K562 (cell line): ENCODE data around the gene TESMIN.

Experiments
- BRF2 ChIP-seq: IDR thresholded peaks from 3 replicates; pipeline ENCODE4 v1.6.1; 2011; ENCODE audit warnings: borderline replicate concordance, mild to moderate bottlenecking; ENCODE audit not compliant: insufficient read length, insufficient read depth
- CTBP1 ChIP-seq: fragments of 450-650 bp; IDR thresholded peaks from 2 replicates; pipeline ENCODE4 v1.6.1; 2016; ENCODE audit warnings: borderline replicate concordance
- FOSL1 ChIP-seq: fragments of 200-800 bp; sonication (Bioruptor generic); conservative IDR thresholded peaks from 2 replicates; pipeline ENCODE4 v1.6.1; 2016; ENCODE audit warnings: missing genetic modification characterization, missing compliant biosample characterization
- FOXP4 ChIP-seq: sonication (generic); formaldehyde crosslinking; IDR thresholded peaks from 2 replicates; pipeline ENCODE4 v1.8.0; 2022; ENCODE audit warnings: mild to moderate bottlenecking, missing genetic modification reagents, borderline replicate concordance
- MAFF ChIP-seq: IDR thresholded peaks from 2 replicates; pipeline ENCODE4 v1.6.1; 2012; ENCODE audit warnings: low read length, improper control_type of control experiment
- MEF2D ChIP-seq: conservative IDR thresholded peaks from 2 replicates; pipeline ENCODE4 v1.6.1; 2016; ENCODE audit warnings: low read depth, missing genetic modification characterization, missing compliant biosample characterization
- MLX ChIP-seq, 2 experiments: fragments of 450-650 bp in 1 of 2; sonication (generic) in 1 of 2; formaldehyde crosslinking; conservative IDR thresholded peaks; 2 replicates each; pipeline versions ENCODE4 v1.4.0 to v1.8.1; 2020 to 2022; ENCODE audit warnings: mild to moderate bottlenecking in 1 of 2, missing genetic modification reagents in 1 of 2
- PHF8 ChIP-seq: fragments of 200-600 bp; sonication (generic); IDR thresholded peaks from 2 replicates; pipeline ENCODE4 v1.6.1; 2012; ENCODE audit warnings: mixed run types, mild to moderate bottlenecking, inconsistent platforms, low read length, moderate library complexity, borderline replicate concordance
- RFX7 ChIP-seq: fragments of 250-450 bp; sonication (Bioruptor Pico); IDR thresholded peaks from 2 replicates; pipeline ENCODE4 v1.5.1; 2021; ENCODE audit warnings: mild to moderate bottlenecking
- SMARCC2 ChIP-seq: fragments of 450-650 bp; IDR thresholded peaks from 2 replicates; pipeline ENCODE4 v1.6.1; 2017; ENCODE audit warnings: antibody characterized with exemption, moderate library complexity, mild to moderate bottlenecking, low read depth
- TAF1 ChIP-seq: IDR thresholded peaks from 2 replicates; pipeline ENCODE4 v1.6.1; 2011; ENCODE audit warnings: mild to moderate bottlenecking, low read length, moderate library complexity; ENCODE audit not compliant: insufficient read depth, control insufficient read depth, severe bottlenecking; ENCODE audit errors: extremely low read depth
- ZBTB49 ChIP-seq: sonication (generic); formaldehyde crosslinking; IDR thresholded peaks from 2 replicates; pipeline ENCODE4 v1.8.0; 2022; ENCODE audit warnings: missing genetic modification reagents, mild to moderate bottlenecking, borderline replicate concordance
- TF ChIP-seq, protein P1 (sequence below): sonication (generic); formaldehyde crosslinking; IDR thresholded peaks from 2 replicates; pipeline ENCODE4 v1.8.1; 2022; ENCODE audit warnings: missing genetic modification reagents

GRCh38 chr11:68759991-68760390 lies 8.7 kb upstream of the TESMIN start:
- TF ChIP-seq MAFF (no peak), ZBTB49 (no peak), CTBP1 (no peak), PHF8 (no peak), SMARCC2 (no peak), TAF1 (no peak), BRF2 (no peak), MLX (CRISPR knock-in tag; conservative IDR thresholded peaks at IDR 0.05) (no peak), FOXP4 (no peak), MEF2D (tag) (no peak), RFX7 (CRISPR knock-in tag) (no peak), FOSL1 (tag) (no peak)
- TF ChIP-seq, protein P1, sequence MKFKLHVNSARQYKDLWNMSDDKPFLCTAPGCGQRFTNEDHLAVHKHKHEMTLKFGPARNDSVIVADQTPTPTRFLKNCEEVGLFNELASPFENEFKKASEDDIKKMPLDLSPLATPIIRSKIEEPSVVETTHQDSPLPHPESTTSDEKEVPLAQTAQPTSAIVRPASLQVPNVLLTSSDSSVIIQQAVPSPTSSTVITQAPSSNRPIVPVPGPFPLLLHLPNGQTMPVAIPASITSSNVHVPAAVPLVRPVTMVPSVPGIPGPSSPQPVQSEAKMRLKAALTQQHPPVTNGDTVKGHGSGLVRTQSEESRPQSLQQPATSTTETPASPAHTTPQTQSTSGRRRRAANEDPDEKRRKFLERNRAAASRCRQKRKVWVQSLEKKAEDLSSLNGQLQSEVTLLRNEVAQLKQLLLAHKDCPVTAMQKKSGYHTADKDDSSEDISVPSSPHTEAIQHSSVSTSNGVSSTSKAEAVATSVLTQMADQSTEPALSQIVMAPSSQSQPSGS (CRISPR knock-in tag), result no peak
